ENCODE results near the gene MAMDC4.
"Not testable (repeated sequence)": the region's sequence is repeated elsewhere in the genome, so short reads cannot be mapped to it uniquely, and the experiment has no call there.

Gene MAMDC4

DNA sequence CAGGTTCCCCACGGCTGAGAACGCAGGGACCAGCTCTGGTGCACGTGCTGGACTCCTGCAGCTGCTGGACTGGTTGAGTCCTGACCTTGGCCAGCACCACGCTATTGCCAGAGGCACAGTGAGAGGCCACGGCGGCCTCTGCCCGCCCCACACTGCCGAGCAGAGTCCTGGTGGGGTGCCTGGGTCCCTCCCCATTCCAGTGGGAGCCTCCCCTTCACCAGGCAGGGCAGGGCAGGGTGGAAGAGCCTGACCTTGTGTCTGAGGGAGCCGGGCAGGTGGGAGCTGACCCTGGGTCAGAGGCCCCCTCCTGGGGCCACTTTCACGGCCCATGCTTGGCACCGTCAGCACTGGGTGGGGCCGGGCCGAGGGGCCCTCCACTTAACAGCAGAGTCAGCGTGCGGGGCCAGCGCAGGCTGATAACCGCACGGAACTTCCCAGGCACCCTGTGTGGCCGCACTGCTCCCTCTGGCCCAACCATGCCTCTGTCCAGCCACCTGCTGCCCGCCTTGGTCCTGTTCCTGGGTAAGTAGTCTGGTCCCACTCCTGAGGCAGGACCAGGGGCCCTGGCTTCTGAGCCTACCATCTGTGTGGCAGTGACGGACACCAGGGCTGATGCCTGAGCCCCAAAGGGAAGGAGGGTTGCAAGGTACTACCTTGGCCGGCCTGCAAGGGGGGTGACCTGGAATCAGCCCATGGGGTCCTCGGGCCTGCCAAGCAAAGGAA is at the start of gene MAMDC4:
MAMDC4 (plus strand) TSS at position 406 of the 723 bp plus-strand sequence; CDS start at position 477, 71 bp downstream.
- Histone ChIP-seq H3K79me2 (ENCODE audit: insufficient read depth, low read length) (peaks cover 6% of the 10 kb centered on the region), H3K4me1 (ENCODE audit: insufficient read depth, low read length) (peaks cover 18% of the 10 kb centered on the region), H4K20me1 (ENCODE audit: insufficient read depth, low read length) (peaks cover 15% of the 10 kb centered on the region)

DNA sequence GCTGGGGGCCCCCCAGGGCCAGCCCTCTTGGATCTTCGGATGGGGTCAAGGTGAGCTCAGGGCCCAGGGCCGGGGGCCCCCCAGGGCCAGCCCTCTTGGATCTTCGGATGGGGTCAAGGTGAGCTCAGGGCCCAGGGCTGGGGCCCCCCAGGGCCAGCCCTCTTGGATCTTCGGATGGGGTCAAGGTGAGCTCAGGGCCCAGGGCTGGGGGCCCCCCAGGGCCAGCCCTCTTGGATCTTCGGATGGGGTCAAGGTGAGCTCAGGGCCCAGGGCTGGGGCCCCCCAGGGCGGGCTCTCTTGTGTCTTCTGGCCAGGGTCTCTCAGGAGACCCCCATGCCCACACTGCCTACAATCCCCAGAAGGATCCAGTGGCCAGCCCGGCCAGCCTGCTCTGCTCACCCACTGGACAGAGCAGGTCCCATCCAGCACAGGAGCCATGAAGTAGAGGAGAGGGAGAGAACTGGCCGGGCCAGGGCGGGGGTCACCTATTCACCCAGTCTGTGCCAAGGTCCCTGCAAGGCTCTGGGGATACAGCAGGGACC is 49.1 kb upstream of the MAMDC4 start:
- not testable (repeated sequence) for H3K9ac ChIP-seq (ENCODE audit: low read depth, low read length); H3K27ac ChIP-seq (ENCODE audit: low read length); DNase-seq; H2AFZ ChIP-seq (ENCODE audit: low read depth, low read length); H3K9me3 ChIP-seq (ENCODE audit: insufficient read depth, low read length, severe bottlenecking); H3K4me3 ChIP-seq (ENCODE audit: low read depth in 1 of 2, low read length in 2 of 2); ATAC-seq (ENCODE audit: insufficient read depth, low read depth); H3K4me2 ChIP-seq (ENCODE audit: insufficient read depth, low read length)
- Histone ChIP-seq H4K20me1 (ENCODE audit: insufficient read depth, low read length) (peaks cover 17% of the 10 kb centered on the region; the same call in 1 of the 2 replicates), H3K36me3 (ENCODE audit: insufficient read depth, low read length) (peaks cover 10% of the 10 kb centered on the region; the same call in 1 of the 2 replicates), H3K27me3 (ENCODE audit: insufficient read depth, low read length, poor library complexity) (peaks cover 26% of the 10 kb centered on the region), H3K4me1 (ENCODE audit: insufficient read depth, low read length) (peaks cover 41% of the 10 kb centered on the region), H3K79me2 (ENCODE audit: insufficient read depth, low read length) (peaks cover 11% of the 10 kb centered on the region)

More for the DNA sequence above, at the start of gene MAMDC4:
- H2AFZ ChIP-seq (ENCODE audit: low read depth, low read length) = no peak within 1 kb of the TSS
- no peak for DNase-seq
- H3K4me3 ChIP-seq (ENCODE audit: low read depth in 1 of 2, low read length in 2 of 2) = no peak within 1 kb of the TSS
- no peak within 1 kb of the TSS for H3K27ac ChIP-seq (ENCODE audit: low read length)
- H3K36me3 ChIP-seq (ENCODE audit: insufficient read depth, low read length) = peaks cover 23% of the 10 kb centered on the region
- TF ChIP-seq, protein P1, sequence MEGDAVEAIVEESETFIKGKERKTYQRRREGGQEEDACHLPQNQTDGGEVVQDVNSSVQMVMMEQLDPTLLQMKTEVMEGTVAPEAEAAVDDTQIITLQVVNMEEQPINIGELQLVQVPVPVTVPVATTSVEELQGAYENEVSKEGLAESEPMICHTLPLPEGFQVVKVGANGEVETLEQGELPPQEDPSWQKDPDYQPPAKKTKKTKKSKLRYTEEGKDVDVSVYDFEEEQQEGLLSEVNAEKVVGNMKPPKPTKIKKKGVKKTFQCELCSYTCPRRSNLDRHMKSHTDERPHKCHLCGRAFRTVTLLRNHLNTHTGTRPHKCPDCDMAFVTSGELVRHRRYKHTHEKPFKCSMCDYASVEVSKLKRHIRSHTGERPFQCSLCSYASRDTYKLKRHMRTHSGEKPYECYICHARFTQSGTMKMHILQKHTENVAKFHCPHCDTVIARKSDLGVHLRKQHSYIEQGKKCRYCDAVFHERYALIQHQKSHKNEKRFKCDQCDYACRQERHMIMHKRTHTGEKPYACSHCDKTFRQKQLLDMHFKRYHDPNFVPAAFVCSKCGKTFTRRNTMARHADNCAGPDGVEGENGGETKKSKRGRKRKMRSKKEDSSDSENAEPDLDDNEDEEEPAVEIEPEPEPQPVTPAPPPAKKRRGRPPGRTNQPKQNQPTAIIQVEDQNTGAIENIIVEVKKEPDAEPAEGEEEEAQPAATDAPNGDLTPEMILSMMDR (IDR thresholded peaks at IDR 0.05; ENCODE audit: borderline replicate concordance, extremely low read depth, low read length, poor library complexity, severe bottlenecking) = no peak
- TF ChIP-seq EZH2 (IDR thresholded peaks at IDR 0.05; ENCODE audit: borderline replicate concordance, low read depth, low read length, severe bottlenecking) = no peak
- no peaks in the 10 kb centered on the region for H3K9me3 ChIP-seq (ENCODE audit: insufficient read depth, low read length, severe bottlenecking)
- no peak within 1 kb of the TSS for H3K4me2 ChIP-seq (ENCODE audit: insufficient read depth, low read length)
- H3K9ac ChIP-seq (ENCODE audit: low read depth, low read length) = no peak within 1 kb of the TSS
- ATAC-seq (ENCODE audit: insufficient read depth, low read depth) = no peak
- no peaks in the 10 kb centered on the region for H3K27me3 ChIP-seq (ENCODE audit: insufficient read depth, low read length, poor library complexity)

DNA sequence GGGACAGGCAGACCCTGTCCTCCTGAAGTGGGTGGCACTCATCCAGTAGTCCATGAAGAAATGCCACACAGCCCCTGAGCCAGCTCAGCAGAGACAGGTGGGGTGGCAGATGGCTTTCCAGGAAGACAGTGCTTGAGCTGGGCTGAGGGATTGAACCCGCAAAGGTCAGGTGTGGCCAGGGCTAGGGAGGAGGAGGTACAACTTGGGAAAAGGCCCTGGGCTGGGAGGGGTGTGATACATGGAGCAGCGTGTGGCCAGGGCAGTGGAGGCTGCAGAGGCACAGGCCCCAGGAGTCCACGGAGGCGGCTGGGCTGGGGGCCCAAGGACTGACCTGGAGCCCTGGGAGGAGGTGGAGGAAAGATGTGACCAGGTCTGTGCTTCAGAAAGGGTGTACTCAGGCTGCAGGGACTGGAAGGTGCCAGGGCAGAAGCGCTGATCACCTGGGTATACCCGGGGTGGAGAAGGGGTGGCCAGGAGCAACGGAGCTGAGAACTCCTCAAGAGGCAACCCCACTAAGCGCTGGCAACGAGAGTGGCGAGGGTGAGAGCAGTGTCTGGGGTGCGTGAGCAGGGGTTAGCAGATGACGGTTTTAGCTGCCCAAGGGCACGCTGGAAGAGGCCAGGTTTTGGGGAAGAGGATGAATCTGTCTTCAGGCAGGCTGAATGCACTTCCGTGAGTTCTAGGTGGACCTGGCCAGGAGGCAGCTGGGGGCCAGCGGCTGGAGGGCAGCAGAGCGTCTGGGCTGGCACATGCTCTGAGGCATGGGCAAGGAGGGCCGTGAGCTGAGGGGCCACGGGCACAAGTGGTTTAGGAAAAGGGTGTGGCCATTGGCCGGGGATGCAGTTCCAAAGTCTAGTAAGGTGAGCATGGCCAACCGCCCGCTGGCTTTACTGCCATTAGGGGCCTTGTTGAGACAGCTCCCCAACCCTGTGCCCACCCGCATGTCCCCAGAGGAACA is 48.3 kb upstream of the MAMDC4 start:
- no peak for ATAC-seq (ENCODE audit: insufficient read depth, low read depth)
- Histone ChIP-seq H3K4me3 (ENCODE audit: low read depth in 1 of 2, low read length in 2 of 2) (no peak overlapping the region), H3K27me3 (ENCODE audit: insufficient read depth, low read length, poor library complexity) (peaks cover 24% of the 10 kb centered on the region), H4K20me1 (ENCODE audit: insufficient read depth, low read length) (peaks cover 17% of the 10 kb centered on the region; the same call in 1 of the 2 replicates), H3K36me3 (ENCODE audit: insufficient read depth, low read length) (peaks cover 10% of the 10 kb centered on the region; the same call in 1 of the 2 replicates), H2AFZ (ENCODE audit: low read depth, low read length) (no peak overlapping the region), H3K9me3 (ENCODE audit: insufficient read depth, low read length, severe bottlenecking) (no peaks in the 10 kb centered on the region), H3K4me1 (ENCODE audit: insufficient read depth, low read length) (peaks cover 42% of the 10 kb centered on the region), H3K9ac (ENCODE audit: low read depth, low read length) (no peak overlapping the region), H3K27ac (ENCODE audit: low read length) (no peak overlapping the region), H3K4me2 (ENCODE audit: insufficient read depth, low read length) (no peak overlapping the region), H3K79me2 (ENCODE audit: insufficient read depth, low read length) (peaks cover 18% of the 10 kb centered on the region)
- TF ChIP-seq, protein P1 (IDR thresholded peaks at IDR 0.05; ENCODE audit: borderline replicate concordance, extremely low read depth, low read length, poor library complexity, severe bottlenecking) = no peak
- no peak for TF ChIP-seq EZH2 (IDR thresholded peaks at IDR 0.05; ENCODE audit: borderline replicate concordance, low read depth, low read length, severe bottlenecking)
- no peak for DNase-seq

All from DND-41 (cell line).